Fibroblast of lung (primary cell): ENCODE measurements around the gene BCL6B.
"Not testable (repeated sequence)": the region's sequence is repeated elsewhere in the genome, so short reads cannot be mapped to it uniquely, and the experiment has no call there.

Experiments used
- EZH2 ChIP-seq: IDR thresholded peaks from 2 replicates; pipeline ENCODE4 v1.5.1; 2012; ENCODE audit warnings: low read length, control low read depth, mild to moderate bottlenecking; ENCODE audit errors: missing control alignments
- TF ChIP-seq, protein P1 (sequence below), 2 donors: IDR thresholded peaks in 1 of 2; conservative IDR thresholded peaks in 1 of 2; 1 replicate in 1 of 2; 2 replicates in 1 of 2; pipeline ENCODE4 v1.5.1; 2011 to 2012; ENCODE audit warnings: low read length in 2 of 2, control low read depth in 1 of 2, inconsistent platforms in 1 of 2, low read depth in 1 of 2, mild to moderate bottlenecking in 1 of 2

DNA sequence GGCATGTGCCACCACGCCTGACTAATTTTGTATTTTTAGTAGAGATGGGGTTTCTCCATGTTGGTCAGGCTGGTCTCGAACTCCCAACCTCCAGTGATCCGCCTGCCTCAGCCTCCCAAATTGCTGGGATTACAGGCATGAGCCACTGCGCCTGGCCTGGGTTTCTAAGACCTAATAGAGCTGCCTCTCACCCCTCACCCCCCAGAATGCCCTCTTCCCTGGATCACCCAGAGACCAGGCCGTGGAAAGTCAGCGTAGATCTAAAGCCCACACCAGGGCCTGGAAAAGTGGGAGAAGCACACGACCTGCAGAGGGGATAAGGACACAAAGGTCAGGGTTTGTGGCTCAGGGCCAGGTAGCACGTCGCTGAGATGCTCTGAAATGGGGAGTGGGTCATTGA, 27.7 kb downstream of the BCL6B start:
- TF ChIP-seq, protein P1, sequence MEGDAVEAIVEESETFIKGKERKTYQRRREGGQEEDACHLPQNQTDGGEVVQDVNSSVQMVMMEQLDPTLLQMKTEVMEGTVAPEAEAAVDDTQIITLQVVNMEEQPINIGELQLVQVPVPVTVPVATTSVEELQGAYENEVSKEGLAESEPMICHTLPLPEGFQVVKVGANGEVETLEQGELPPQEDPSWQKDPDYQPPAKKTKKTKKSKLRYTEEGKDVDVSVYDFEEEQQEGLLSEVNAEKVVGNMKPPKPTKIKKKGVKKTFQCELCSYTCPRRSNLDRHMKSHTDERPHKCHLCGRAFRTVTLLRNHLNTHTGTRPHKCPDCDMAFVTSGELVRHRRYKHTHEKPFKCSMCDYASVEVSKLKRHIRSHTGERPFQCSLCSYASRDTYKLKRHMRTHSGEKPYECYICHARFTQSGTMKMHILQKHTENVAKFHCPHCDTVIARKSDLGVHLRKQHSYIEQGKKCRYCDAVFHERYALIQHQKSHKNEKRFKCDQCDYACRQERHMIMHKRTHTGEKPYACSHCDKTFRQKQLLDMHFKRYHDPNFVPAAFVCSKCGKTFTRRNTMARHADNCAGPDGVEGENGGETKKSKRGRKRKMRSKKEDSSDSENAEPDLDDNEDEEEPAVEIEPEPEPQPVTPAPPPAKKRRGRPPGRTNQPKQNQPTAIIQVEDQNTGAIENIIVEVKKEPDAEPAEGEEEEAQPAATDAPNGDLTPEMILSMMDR (conservative IDR thresholded peaks at IDR 0.05 in 1 of 2, IDR thresholded peaks at IDR 0.05 in 1 of 2; ENCODE audit: low read depth in 1 of 2, low read length in 2 of 2) = not testable (repeated sequence)
- TF ChIP-seq EZH2 = not testable (repeated sequence)
